HepG2 (cell line): ENCODE results near the gene CACNG7. TPM values are rescaled to one million over a fixed set of nuclear protein-coding genes. Genes with fewer than 3 reads are reported as not detected.
A peak's percentile ranks its signal among the peaks of the same experiment; 100 is the strongest.

Experiments used
- DBP ChIP-seq: sonication (generic); formaldehyde crosslinking; IDR thresholded peaks from 2 replicates; pipeline ENCODE4 v1.4.0; 2020; ENCODE audit warnings: missing genetic modification reagents; ENCODE audit errors: not compliant biosample characterization
- GABPA ChIP-seq, 2 experiments: IDR thresholded peaks; 2 replicates each; pipeline ENCODE4 v1.6.1; 2011 to 2016; ENCODE audit warnings: low read depth in 2 of 2, low read length in 1 of 2, missing biosample characterization in 1 of 2, missing genetic modification characterization in 1 of 2
- GTF3A ChIP-seq: sonication (generic); formaldehyde crosslinking; conservative IDR thresholded peaks from 2 replicates; pipeline ENCODE4 v1.4.0; 2020; ENCODE audit warnings: mild to moderate bottlenecking, missing genetic modification reagents
- HES4 ChIP-seq: sonication (generic); formaldehyde crosslinking; IDR thresholded peaks from 2 replicates; pipeline ENCODE4 v1.9.0; 2021; ENCODE audit warnings: mild to moderate bottlenecking, missing genetic modification reagents, borderline replicate concordance
- HNF4A ChIP-seq: sonication (generic); formaldehyde crosslinking; IDR thresholded peaks from 2 replicates; pipeline ENCODE4 v1.4.0; 2020; ENCODE audit warnings: missing genetic modification reagents
- KDM1A ChIP-seq: IDR thresholded peaks from 2 replicates; pipeline ENCODE4 v1.6.1; 2016; ENCODE audit warnings: missing compliant biosample characterization
- KDM3A ChIP-seq: IDR thresholded peaks from 2 replicates; pipeline ENCODE4 v1.6.1; 2018; ENCODE audit warnings: low read depth, missing compliant biosample characterization
- KLF11 ChIP-seq: IDR thresholded peaks from 2 replicates; pipeline ENCODE4 v1.6.1; 2016; ENCODE audit warnings: missing compliant biosample characterization
- ONECUT2 ChIP-seq: sonication (generic); formaldehyde crosslinking; IDR thresholded peaks from 2 replicates; pipeline ENCODE4 v1.4.0; 2020; ENCODE audit warnings: missing genetic modification reagents
- PATZ1 ChIP-seq: sonication (generic); formaldehyde crosslinking; IDR thresholded peaks from 2 replicates; pipeline ENCODE4 v1.4.0; 2020; ENCODE audit warnings: missing genetic modification reagents
- SP1 ChIP-seq, 2 experiments: fragments of 450-650 bp in 1 of 2; sonication (generic) in 1 of 2; formaldehyde crosslinking in 1 of 2; IDR thresholded peaks; 2 replicates each; pipeline versions ENCODE4 v1.4.0 to v1.6.1; 2016 to 2020; ENCODE audit warnings: missing genetic modification reagents in 1 of 2
- TOE1 ChIP-seq: sonication (generic); formaldehyde crosslinking; IDR thresholded peaks from 2 replicates; pipeline ENCODE4 v1.4.0; 2020; ENCODE audit warnings: mild to moderate bottlenecking, missing genetic modification reagents
- ZFY ChIP-seq: sonication (generic); formaldehyde crosslinking; IDR thresholded peaks from 2 replicates; pipeline ENCODE4 v1.4.0; 2020; ENCODE audit warnings: missing genetic modification reagents
- ZNF142 ChIP-seq: sonication (generic); formaldehyde crosslinking; IDR thresholded peaks from 2 replicates; pipeline ENCODE4 v1.4.0; 2020; ENCODE audit warnings: missing genetic modification reagents
- ZNF143 ChIP-seq: sonication (generic); formaldehyde crosslinking; IDR thresholded peaks from 2 replicates; pipeline ENCODE4 v1.4.0; 2020; ENCODE audit warnings: missing genetic modification reagents
- ZNF230 ChIP-seq: sonication (generic); formaldehyde crosslinking; IDR thresholded peaks from 2 replicates; pipeline ENCODE4 v1.4.0; 2020; ENCODE audit warnings: mild to moderate bottlenecking, missing genetic modification reagents
- ZNF414 ChIP-seq: sonication (generic); formaldehyde crosslinking; IDR thresholded peaks from 2 replicates; pipeline ENCODE4 v1.5.0; 2020; ENCODE audit warnings: missing genetic modification reagents
- ZNF589 ChIP-seq: sonication (generic); formaldehyde crosslinking; conservative IDR thresholded peaks from 2 replicates; pipeline ENCODE4 v1.8.0; 2022; ENCODE audit warnings: mild to moderate bottlenecking, moderate library complexity, missing genetic modification reagents
- ZNF597 ChIP-seq: sonication (generic); formaldehyde crosslinking; IDR thresholded peaks from 2 replicates; pipeline ENCODE4 v1.5.0; 2020; ENCODE audit warnings: missing genetic modification reagents
- ZNF850 ChIP-seq: sonication (generic); formaldehyde crosslinking; conservative IDR thresholded peaks from 2 replicates; pipeline ENCODE4 v1.9.0; 2021; ENCODE audit warnings: mild to moderate bottlenecking, missing genetic modification reagents
- polyA plus RNA-seq, 8 experiments: library from polyadenylated mRNA; depleted of rRNA in 3 of 8; stranded (reverse) in 7 of 8; unstranded in 1 of 8; fragments of >200 nt; fragmentation: Illumina TruSeq in 4 of 8; extraction: Trizol in 4 of 8; gene quantifications; 2 replicates each; pipeline versions ENCODE4 v1.2.1 to v1.2.3, GENCODE V29; 2011 to 2016; ENCODE audit warnings: low read depth in 4 of 8, missing spikeins in 1 of 8, mixed read lengths in 1 of 8; ENCODE audit not compliant: insufficient read depth in 1 of 8
- total RNA-seq, 5 experiments: library from RNA; depleted of rRNA; stranded (reverse); fragments of >200 nt; fragmentation: Illumina TruSeq; extraction: Trizol; gene quantifications; 2 replicates each; pipeline ENCODE4 v1.2.3, GENCODE V29; 2016; ENCODE audit warnings: low read depth in 1 of 5

CACNG7 gene
- total and polyA plus RNA-seq, 2 of the 13 experiments (the other 11 are each of a cell fraction or from before 2014, with no cell fraction given) = not detected

- TF ChIP-seq PATZ1 (CRISPR knock-in tag) (no peak), TOE1 (CRISPR knock-in tag) (no peak), ZNF230 (CRISPR knock-in tag) (no peak), SP1 (IDR thresholded peaks at IDR 0.05) (no peak), SP1 (CRISPR knock-in tag; IDR thresholded peaks at IDR 0.05) (no peak), ZFY (CRISPR knock-in tag) (no peak), ZNF597 (CRISPR knock-in tag) (no peak), DBP (CRISPR knock-in tag) (no peak), KLF11 (CRISPR knock-in tag) (no peak), GTF3A (CRISPR knock-in tag) (no peak), GABPA (IDR thresholded peaks at IDR 0.05; ENCODE audit: low read depth, low read length) (no peak), GABPA (CRISPR knock-in tag; IDR thresholded peaks at IDR 0.05; ENCODE audit: low read depth) (peak; percentile 67), ZNF589 (CRISPR knock-in tag) (no peak), ZNF850 (CRISPR knock-in tag) (no peak), HES4 (CRISPR knock-in tag) (no peak), KDM1A (CRISPR knock-in tag) (no peak), ONECUT2 (no peak), ZNF142 (CRISPR knock-in tag) (no peak), HNF4A (CRISPR knock-in tag) (peak; percentile 63), KDM3A (CRISPR knock-in tag) (no peak), ZNF414 (CRISPR knock-in tag) (no peak), ZNF143 (CRISPR knock-in tag) (peak; percentile 98)
Measured at GRCh38 chr19:53977429-53977990, 68.4 kb downstream of the CACNG7 start (continued).
